GM23338 (cell line): ENCODE results near the gene SCGB2B2. TPM values are rescaled to one million over a fixed set of nuclear protein-coding genes. Genes with fewer than 3 reads are reported as not detected.

Experiments
- ATAC-seq: fragments of 200-7000 bp; cut with Tn5 transposase; 3 replicates; pipeline ENCODE4 v1.9.1; 2020
- DNase-seq: peaks from one replicate; pipeline ENCODE4 v3.0.0-alpha.2; 2015; ENCODE audit warnings: low spot score
- H2AFZ ChIP-seq: fragments of 200-600 bp; sonication (generic); 2 replicates; pipeline ENCODE4 v1.8.0; 2016; ENCODE audit warnings: antibody characterized with exemption, mild to moderate bottlenecking, moderate library complexity
- H3F3A ChIP-seq: fragments of 200-600 bp; sonication (generic); replicated peaks from 2 replicates; pipeline ENCODE4 v1.8.0; 2017; ENCODE audit warnings: antibody characterized with exemption, mixed run types, low read depth
- H3K27ac ChIP-seq: fragments of 200-600 bp; sonication (generic); 2 replicates; pipeline ENCODE4 v1.6.1; 2016; ENCODE audit warnings: low read depth
- H3K27me3 ChIP-seq: fragments of 200-600 bp; sonication (generic); 2 replicates; pipeline ENCODE4 v1.8.0; 2016; ENCODE audit warnings: mild to moderate bottlenecking, mixed run types, moderate library complexity; ENCODE audit not compliant: insufficient read depth
- H3K36me3 ChIP-seq: fragments of 200-600 bp; sonication (generic); 2 replicates; pipeline ENCODE4 v1.8.0; 2016; ENCODE audit warnings: mild to moderate bottlenecking; ENCODE audit not compliant: insufficient read depth
- H3K4me1 ChIP-seq: fragments of 200-600 bp; sonication (generic); 2 replicates; pipeline ENCODE4 v1.8.0; 2016; ENCODE audit warnings: mild to moderate bottlenecking, moderate library complexity; ENCODE audit not compliant: insufficient read depth
- H3K4me2 ChIP-seq: fragments of 200-600 bp; sonication (generic); 2 replicates; pipeline ENCODE4 v1.7.1; 2017; ENCODE audit warnings: mixed run types
- H3K4me3 ChIP-seq: fragments of 200-600 bp; sonication (generic); 2 replicates; pipeline ENCODE4 v1.6.1; 2016; ENCODE audit warnings: mixed run types
- H3K79me2 ChIP-seq: fragments of 200-600 bp; sonication (generic); replicated peaks from 2 replicates; pipeline ENCODE4 v1.8.0; 2017; ENCODE audit warnings: mild to moderate bottlenecking; ENCODE audit not compliant: insufficient read depth
- H3K9me2 ChIP-seq: fragments of 200-600 bp; sonication (generic); 2 replicates; pipeline ENCODE4 v1.8.0; 2017; ENCODE audit not compliant: insufficient read depth
- H4K20me1 ChIP-seq: fragments of 200-600 bp; sonication (generic); replicated peaks from 2 replicates; pipeline ENCODE4 v1.8.0; 2017; ENCODE audit warnings: mild to moderate bottlenecking; ENCODE audit not compliant: insufficient read depth
- H3K27ac Mint-ChIP-seq: 2 replicates; pipeline ENCODE4 v1.8.0; 2020; ENCODE audit warnings: inconsistent platforms, mild to moderate bottlenecking, moderate library complexity, mixed read lengths
- H3K27me3 Mint-ChIP-seq: 3 replicates; pipeline ENCODE4 v1.8.0; 2022; ENCODE audit warnings: low read depth, mild to moderate bottlenecking, moderate library complexity, mixed read lengths, inconsistent platforms; ENCODE audit not compliant: insufficient read depth, poor library complexity
- H3K36me3 Mint-ChIP-seq: 3 replicates; pipeline ENCODE4 v1.8.0; 2021; ENCODE audit warnings: low read depth, mild to moderate bottlenecking, inconsistent platforms, moderate library complexity, mixed read lengths
- H3K4me1 Mint-ChIP-seq: 3 replicates; pipeline ENCODE4 v1.8.0; 2020; ENCODE audit warnings: mild to moderate bottlenecking, inconsistent platforms, mixed read lengths
- H3K4me3 Mint-ChIP-seq: 3 replicates; pipeline ENCODE4 v1.8.0; 2021; ENCODE audit warnings: moderate library complexity, mild to moderate bottlenecking, inconsistent platforms, mixed read lengths
- H3K9me3 Mint-ChIP-seq: 3 replicates; pipeline ENCODE4 v1.8.0; 2020; ENCODE audit warnings: moderate library complexity, mild to moderate bottlenecking, inconsistent platforms, mixed read lengths
- CREB1 ChIP-seq: fragments of 250-450 bp; sonication (Bioruptor Pico); IDR thresholded peaks from 2 replicates; pipeline ENCODE4 v1.5.0; 2020; ENCODE audit warnings: low read depth, mild to moderate bottlenecking, moderate library complexity
- EZH2phosphoT487 ChIP-seq: fragments of 200-600 bp; sonication (generic); IDR thresholded peaks from one replicate; pipeline ENCODE4 v1.8.1; 2018; ENCODE audit warnings: antibody characterized with exemption; ENCODE audit not compliant: unreplicated experiment
- STAT1 ChIP-seq: IDR thresholded peaks from one replicate; pipeline ENCODE4 v1.6.1; 2016; ENCODE audit warnings: antibody characterized with exemption; ENCODE audit not compliant: unreplicated experiment
- ZNF331 ChIP-seq: fragments of 250-450 bp; sonication (Bioruptor Pico); IDR thresholded peaks from 2 replicates; pipeline ENCODE4 v1.5.0; 2020; ENCODE audit warnings: low read depth, mild to moderate bottlenecking, moderate library complexity
- polyA plus RNA-seq: library from polyadenylated mRNA; unstranded; fragments of >200 nt; fragmentation: Nextera tagmentation; extraction: Ambion mirVana; gene quantifications from 2 replicates; pipeline ENCODE4 v1.2.1, GENCODE V29; 2016
- total RNA-seq: library from RNA; depleted of rRNA; stranded (reverse); fragments of >200 nt; shearing (Covaris generic); gene quantifications from 2 replicates; pipeline ENCODE4 v1.2.3, GENCODE V29; 2014
- TF ChIP-seq, protein P1 (sequence below): IDR thresholded peaks from one replicate; pipeline ENCODE4 v1.6.1; 2018; ENCODE audit warnings: antibody characterized with exemption; ENCODE audit not compliant: unreplicated experiment
- TF ChIP-seq, protein P2 (sequence below): fragments of 250-450 bp; sonication (Bioruptor Pico); IDR thresholded peaks from 2 replicates; pipeline ENCODE4 v1.5.0; 2020; ENCODE audit warnings: mild to moderate bottlenecking, moderate library complexity
- TF ChIP-seq, protein P3 (sequence below), 2 experiments: fragments of 200-600 bp in 1 of 2; sonication (generic) in 1 of 2; conservative IDR thresholded peaks; 2 replicates each; pipeline versions ENCODE4 v1.5.1 to v1.6.1; 2016 to 2017; ENCODE audit warnings: antibody characterized with exemption in 2 of 2, low read depth in 2 of 2, mild to moderate bottlenecking in 2 of 2, moderate library complexity in 1 of 2

SCGB2B2 gene
- total and polyA plus RNA-seq, 2 experiments from 2014 or later, result 0.28 TPM; not detected in 1

DNA sequence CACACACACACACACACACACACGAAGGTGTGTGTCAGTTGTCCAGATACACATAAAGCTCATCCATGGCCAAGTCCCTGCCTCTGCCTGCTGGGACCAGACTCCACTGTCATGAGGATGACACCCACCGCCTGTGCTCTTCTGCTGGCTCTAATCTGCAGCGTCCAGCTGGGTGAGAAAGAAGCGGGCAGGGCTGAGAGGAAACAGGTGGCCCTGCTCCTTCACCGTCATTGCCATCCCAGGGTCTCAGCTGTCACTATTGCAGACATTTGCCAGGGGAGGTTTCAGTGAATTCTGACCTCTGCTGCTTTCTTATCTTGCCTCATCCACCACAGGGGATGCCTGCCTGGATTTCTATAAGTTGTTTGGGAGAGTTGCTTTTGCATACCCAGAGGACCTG is 31.4 kb downstream of the SCGB2B2 start:
- ATAC-seq (no peak), DNase-seq (no peak)
- Histone ChIP-seq H3K4me1 (no peaks in the 10 kb centered on the region), H2AFZ (no peak overlapping the region), H3K4me3 (no peak overlapping the region), H3K79me2 (no peaks in the 10 kb centered on the region), H3K27me3 (no peaks in the 10 kb centered on the region), H3K27ac (no peak overlapping the region), H3K36me3 (no peaks in the 10 kb centered on the region), H4K20me1 (no peaks in the 10 kb centered on the region; the same call in none of the 2 replicates), H3K9me2 (no peaks in the 10 kb centered on the region), H3F3A (no peaks in the 10 kb centered on the region), H3K4me2 (no peak overlapping the region)
- no peaks in the 10 kb centered on the region for H3K36me3 Mint-ChIP-seq
- no peaks in the 10 kb centered on the region for H3K4me1 Mint-ChIP-seq
- H3K27ac Mint-ChIP-seq, result no peak overlapping the region
- H3K27me3 Mint-ChIP-seq, result peaks cover 2% of the 10 kb centered on the region
- TF ChIP-seq, protein P1, sequence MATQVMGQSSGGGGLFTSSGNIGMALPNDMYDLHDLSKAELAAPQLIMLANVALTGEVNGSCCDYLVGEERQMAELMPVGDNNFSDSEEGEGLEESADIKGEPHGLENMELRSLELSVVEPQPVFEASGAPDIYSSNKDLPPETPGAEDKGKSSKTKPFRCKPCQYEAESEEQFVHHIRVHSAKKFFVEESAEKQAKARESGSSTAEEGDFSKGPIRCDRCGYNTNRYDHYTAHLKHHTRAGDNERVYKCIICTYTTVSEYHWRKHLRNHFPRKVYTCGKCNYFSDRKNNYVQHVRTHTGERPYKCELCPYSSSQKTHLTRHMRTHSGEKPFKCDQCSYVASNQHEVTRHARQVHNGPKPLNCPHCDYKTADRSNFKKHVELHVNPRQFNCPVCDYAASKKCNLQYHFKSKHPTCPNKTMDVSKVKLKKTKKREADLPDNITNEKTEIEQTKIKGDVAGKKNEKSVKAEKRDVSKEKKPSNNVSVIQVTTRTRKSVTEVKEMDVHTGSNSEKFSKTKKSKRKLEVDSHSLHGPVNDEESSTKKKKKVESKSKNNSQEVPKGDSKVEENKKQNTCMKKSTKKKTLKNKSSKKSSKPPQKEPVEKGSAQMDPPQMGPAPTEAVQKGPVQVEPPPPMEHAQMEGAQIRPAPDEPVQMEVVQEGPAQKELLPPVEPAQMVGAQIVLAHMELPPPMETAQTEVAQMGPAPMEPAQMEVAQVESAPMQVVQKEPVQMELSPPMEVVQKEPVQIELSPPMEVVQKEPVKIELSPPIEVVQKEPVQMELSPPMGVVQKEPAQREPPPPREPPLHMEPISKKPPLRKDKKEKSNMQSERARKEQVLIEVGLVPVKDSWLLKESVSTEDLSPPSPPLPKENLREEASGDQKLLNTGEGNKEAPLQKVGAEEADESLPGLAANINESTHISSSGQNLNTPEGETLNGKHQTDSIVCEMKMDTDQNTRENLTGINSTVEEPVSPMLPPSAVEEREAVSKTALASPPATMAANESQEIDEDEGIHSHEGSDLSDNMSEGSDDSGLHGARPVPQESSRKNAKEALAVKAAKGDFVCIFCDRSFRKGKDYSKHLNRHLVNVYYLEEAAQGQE, result no peak
- H3K9me3 Mint-ChIP-seq, result peaks cover 16% of the 10 kb centered on the region; the same call in 2 of the 3 replicates
- H3K4me3 Mint-ChIP-seq, result no peak overlapping the region

DNA sequence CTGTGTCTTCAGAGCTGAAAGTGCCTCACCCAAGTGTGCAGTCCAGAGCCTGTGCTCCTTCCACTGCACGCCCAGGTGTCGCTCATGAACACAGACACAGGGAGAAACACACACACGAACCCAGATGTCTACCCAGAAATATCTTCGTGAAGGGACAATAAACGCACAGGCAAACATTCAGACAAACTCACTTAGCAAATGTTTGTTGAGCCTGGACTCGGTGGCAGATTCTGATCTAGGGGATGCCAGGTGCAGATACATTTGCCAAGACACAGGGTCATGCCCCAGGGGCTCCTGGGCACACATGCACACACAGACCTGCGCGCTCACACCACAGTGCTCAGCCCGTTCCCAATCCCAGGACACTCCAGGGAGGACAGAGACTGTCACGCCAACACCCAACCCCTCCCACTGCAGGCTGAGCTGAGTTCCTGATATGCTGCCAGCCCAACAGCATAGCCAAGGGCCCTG is 31.9 kb downstream of the SCGB2B2 start:
- ATAC-seq, result no peak
- H3K9me3 Mint-ChIP-seq, result peaks cover 13% of the 10 kb centered on the region; the same call in 2 of the 3 replicates
- TF ChIP-seq EZH2phosphoT487 (no peak), ZNF331 (CRISPR knock-in tag) (no peak), CREB1 (CRISPR knock-in tag) (no peak), STAT1 (no peak)
- TF ChIP-seq, protein P2, sequence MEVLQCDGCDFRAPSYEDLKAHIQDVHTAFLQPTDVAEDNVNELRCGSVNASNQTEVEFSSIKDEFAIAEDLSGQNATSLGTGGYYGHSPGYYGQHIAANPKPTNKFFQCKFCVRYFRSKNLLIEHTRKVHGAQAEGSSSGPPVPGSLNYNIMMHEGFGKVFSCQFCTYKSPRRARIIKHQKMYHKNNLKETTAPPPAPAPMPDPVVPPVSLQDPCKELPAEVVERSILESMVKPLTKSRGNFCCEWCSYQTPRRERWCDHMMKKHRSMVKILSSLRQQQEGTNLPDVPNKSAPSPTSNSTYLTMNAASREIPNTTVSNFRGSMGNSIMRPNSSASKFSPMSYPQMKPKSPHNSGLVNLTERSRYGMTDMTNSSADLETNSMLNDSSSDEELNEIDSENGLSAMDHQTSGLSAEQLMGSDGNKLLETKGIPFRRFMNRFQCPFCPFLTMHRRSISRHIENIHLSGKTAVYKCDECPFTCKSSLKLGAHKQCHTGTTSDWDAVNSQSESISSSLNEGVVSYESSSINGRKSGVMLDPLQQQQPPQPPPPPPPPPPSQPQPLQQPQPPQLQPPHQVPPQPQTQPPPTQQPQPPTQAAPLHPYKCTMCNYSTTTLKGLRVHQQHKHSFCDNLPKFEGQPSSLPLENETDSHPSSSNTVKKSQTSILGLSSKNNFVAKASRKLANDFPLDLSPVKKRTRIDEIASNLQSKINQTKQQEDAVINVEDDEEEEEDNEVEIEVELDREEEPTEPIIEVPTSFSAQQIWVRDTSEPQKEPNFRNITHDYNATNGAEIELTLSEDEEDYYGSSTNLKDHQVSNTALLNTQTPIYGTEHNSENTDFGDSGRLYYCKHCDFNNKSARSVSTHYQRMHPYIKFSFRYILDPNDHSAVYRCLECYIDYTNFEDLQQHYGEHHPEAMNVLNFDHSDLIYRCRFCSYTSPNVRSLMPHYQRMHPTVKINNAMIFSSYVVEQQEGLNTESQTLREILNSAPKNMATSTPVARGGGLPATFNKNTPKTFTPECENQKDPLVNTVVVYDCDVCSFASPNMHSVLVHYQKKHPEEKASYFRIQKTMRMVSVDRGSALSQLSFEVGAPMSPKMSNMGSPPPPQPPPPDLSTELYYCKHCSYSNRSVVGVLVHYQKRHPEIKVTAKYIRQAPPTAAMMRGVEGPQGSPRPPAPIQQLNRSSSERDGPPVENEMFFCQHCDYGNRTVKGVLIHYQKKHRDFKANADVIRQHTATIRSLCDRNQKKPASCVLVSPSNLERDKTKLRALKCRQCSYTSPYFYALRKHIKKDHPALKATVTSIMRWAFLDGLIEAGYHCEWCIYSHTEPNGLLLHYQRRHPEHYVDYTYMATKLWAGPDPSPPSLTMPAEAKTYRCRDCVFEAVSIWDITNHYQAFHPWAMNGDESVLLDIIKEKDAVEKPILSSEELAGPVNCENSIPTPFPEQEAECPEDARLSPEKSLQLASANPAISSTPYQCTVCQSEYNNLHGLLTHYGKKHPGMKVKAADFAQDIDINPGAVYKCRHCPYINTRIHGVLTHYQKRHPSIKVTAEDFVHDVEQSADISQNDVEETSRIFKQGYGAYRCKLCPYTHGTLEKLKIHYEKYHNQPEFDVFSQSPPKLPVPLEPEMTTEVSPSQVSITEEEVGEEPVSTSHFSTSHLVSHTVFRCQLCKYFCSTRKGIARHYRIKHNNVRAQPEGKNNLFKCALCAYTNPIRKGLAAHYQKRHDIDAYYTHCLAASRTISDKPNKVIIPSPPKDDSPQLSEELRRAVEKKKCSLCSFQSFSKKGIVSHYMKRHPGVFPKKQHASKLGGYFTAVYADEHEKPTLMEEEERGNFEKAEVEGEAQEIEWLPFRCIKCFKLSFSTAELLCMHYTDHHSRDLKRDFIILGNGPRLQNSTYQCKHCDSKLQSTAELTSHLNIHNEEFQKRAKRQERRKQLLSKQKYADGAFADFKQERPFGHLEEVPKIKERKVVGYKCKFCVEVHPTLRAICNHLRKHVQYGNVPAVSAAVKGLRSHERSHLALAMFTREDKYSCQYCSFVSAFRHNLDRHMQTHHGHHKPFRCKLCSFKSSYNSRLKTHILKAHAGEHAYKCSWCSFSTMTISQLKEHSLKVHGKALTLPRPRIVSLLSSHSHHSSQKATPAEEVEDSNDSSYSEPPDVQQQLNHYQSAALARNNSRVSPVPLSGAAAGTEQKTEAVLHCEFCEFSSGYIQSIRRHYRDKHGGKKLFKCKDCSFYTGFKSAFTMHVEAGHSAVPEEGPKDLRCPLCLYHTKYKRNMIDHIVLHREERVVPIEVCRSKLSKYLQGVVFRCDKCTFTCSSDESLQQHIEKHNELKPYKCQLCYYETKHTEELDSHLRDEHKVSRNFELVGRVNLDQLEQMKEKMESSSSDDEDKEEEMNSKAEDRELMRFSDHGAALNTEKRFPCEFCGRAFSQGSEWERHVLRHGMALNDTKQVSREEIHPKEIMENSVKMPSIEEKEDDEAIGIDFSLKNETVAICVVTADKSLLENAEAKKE, result no peak
- TF ChIP-seq, protein P3, sequence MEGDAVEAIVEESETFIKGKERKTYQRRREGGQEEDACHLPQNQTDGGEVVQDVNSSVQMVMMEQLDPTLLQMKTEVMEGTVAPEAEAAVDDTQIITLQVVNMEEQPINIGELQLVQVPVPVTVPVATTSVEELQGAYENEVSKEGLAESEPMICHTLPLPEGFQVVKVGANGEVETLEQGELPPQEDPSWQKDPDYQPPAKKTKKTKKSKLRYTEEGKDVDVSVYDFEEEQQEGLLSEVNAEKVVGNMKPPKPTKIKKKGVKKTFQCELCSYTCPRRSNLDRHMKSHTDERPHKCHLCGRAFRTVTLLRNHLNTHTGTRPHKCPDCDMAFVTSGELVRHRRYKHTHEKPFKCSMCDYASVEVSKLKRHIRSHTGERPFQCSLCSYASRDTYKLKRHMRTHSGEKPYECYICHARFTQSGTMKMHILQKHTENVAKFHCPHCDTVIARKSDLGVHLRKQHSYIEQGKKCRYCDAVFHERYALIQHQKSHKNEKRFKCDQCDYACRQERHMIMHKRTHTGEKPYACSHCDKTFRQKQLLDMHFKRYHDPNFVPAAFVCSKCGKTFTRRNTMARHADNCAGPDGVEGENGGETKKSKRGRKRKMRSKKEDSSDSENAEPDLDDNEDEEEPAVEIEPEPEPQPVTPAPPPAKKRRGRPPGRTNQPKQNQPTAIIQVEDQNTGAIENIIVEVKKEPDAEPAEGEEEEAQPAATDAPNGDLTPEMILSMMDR (conservative IDR thresholded peaks at IDR 0.05; ENCODE audit: low read depth in 2 of 2), result no peak

More for the DNA sequence above, 31.9 kb downstream of the SCGB2B2 start:
- Histone ChIP-seq H3K79me2 (no peaks in the 10 kb centered on the region), H3K9me2 (no peaks in the 10 kb centered on the region), H3K36me3 (no peaks in the 10 kb centered on the region), H3K4me2 (no peak overlapping the region), H4K20me1 (no peaks in the 10 kb centered on the region; the same call in none of the 2 replicates), H3K4me3 (no peak overlapping the region), H3K27ac (no peak overlapping the region), H3K27me3 (no peaks in the 10 kb centered on the region), H2AFZ (no peak overlapping the region), H3K4me1 (no peaks in the 10 kb centered on the region), H3F3A (no peaks in the 10 kb centered on the region)
- no peak for DNase-seq
- Mint-ChIP-seq H3K4me3 (no peak overlapping the region), H3K4me1 (no peaks in the 10 kb centered on the region), H3K27ac (no peak overlapping the region), H3K36me3 (no peaks in the 10 kb centered on the region), H3K27me3 (peaks cover 2% of the 10 kb centered on the region)
